Measurements from ENCODE around the gene MAT2B.

MAT2B gene

DNA sequence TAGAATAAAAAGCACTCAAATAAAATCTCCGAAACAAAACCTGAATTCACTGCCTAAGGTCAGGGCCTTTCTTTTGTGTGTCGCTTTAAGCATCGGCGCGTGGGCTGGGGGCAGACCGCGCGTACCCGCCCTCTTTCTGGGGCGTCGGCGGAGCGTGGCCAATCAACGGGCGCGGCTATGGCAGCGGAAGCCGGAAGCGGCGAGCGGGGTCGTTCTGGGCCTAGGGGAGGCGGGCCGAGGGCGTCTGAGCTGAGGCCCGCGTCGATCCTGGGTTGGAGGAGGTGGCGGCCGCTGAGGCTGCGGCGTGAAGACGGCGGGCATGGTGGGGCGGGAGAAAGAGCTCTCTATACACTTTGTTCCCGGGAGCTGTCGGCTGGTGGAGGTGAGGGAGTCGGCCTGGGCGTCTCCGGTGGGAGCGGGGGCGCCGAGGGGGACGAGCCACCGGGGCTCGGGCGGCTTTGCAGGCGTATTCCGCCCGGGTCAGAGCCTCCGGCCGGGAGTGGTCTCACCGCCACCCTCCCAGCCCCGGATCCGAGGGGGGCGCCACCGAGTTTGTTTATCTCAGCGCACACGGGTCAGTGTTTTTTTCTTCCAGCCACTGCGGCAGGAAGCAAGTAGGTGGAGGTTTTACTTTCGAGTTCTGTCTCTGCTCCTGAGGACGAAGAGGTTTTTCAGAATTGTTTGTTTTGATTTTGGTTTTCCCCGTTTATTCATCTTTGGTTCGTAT lies at the start of gene MAT2B:
Gene MAT2B, plus strand, starts transcription at position 252 of the 727 bp plus-strand sequence. Its CDS starts 68 bp downstream, at position 320.
- no peaks in the 10 kb centered on the region for H3K9me3 ChIP-seq (ENCODE audit: low read length)
- H3K36me3 ChIP-seq (ENCODE audit: insufficient read depth, low read length) = peaks cover 6% of the 10 kb centered on the region
- H3K27me3 ChIP-seq (ENCODE audit: insufficient read depth, low read length) = no peaks in the 10 kb centered on the region
- H2AFZ ChIP-seq (ENCODE audit: low read depth, low read length) = peak within 1 kb of the TSS; percentile 70
- H3K4me3 ChIP-seq (ENCODE audit: low read length) = peak within 1 kb of the TSS; percentile 68
- peaks cover 20% of the 10 kb centered on the region for H3K4me1 ChIP-seq (ENCODE audit: insufficient read depth, low read length)

DNA sequence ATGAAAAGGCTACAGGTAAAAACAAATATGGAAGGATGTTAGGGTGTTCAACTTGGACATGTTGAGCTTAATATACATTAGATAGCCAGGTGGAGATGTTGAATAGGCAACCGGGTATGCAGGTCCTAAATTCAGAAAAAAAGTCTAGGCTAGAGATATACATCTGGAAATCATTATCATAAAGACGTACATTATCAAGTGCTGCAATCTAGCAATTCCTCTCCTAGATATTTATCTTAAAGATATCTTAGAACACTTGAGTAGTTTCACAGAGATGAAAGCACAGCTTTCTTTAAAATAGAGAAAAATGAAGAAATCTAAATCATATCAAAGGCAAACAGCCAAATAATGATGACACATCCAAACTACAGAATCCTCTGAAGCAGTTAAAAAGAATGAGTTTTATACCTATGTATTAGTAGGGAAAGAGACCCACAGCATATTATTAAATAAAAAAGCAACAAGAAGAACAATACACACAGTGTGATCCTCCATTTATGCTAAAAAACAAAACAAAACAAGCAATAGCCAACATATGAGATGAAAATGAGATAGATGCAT lies 49.3 kb upstream of the MAT2B start:
- no peak overlapping the region for H3K4me3 ChIP-seq (ENCODE audit: low read length)
- H3K27me3 ChIP-seq (ENCODE audit: insufficient read depth, low read length) = no peaks in the 10 kb centered on the region
- no peak overlapping the region for H2AFZ ChIP-seq (ENCODE audit: low read depth, low read length)
- peaks cover 6% of the 10 kb centered on the region for H3K4me1 ChIP-seq (ENCODE audit: insufficient read depth, low read length)
- peaks cover 2% of the 10 kb centered on the region for H3K9me3 ChIP-seq (ENCODE audit: low read length)
- H3K36me3 ChIP-seq (ENCODE audit: insufficient read depth, low read length) = peaks cover 39% of the 10 kb centered on the region

DNA sequence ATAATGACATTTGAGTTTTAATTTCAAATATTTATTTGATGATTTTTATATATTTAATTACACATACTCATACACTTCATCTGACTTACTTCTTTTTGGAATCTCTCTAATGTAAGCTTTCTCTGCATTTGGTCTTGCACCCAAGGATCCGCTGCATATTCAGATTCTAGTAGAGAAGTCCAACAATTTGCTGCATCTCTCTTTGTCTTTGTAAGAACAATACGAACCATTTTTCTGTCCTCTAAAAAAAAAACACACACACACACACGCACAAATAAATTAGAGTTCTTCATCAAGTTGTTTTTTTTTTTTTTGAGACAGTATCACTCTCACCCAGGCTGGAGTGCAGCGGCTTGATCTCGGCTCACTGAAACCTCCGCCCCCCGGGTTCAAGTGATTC lies 48.6 kb upstream of the MAT2B start:
- peaks cover 2% of the 10 kb centered on the region for H3K9me3 ChIP-seq (ENCODE audit: low read length)
- peaks cover 8% of the 10 kb centered on the region for H3K4me1 ChIP-seq (ENCODE audit: insufficient read depth, low read length)
- H3K27me3 ChIP-seq (ENCODE audit: insufficient read depth, low read length) = no peaks in the 10 kb centered on the region
- H2AFZ ChIP-seq (ENCODE audit: low read depth, low read length) = no peak overlapping the region
- no peak overlapping the region for H3K4me3 ChIP-seq (ENCODE audit: low read length)
- peaks cover 35% of the 10 kb centered on the region for H3K36me3 ChIP-seq (ENCODE audit: insufficient read depth, low read length)

DNA sequence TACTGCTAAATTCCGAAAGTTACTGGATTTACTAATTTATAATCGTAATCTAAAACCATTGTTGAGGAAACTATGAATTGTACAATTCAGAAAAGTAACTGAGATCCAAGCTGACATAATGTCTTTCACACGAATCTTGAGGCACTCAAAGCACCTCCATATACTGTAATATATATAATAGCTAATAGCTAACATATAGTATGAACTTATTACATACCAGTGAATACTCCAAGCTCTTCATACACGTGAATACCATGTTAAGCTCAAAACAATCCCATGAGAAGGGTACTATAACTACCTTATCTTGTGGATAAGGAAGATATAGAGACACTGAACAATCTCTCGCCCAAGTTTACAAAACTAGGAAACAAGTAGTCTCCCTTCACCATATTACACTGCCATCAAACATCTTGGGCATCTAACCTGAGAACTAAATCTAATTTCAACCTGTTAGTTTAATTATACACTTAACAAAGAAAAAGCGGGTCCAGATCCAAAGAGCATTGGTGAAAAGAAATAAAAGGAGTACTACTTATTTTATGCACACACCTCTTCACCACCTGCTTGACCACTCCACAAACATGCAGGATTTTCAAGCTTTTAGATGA lies 46.5 kb upstream of the MAT2B start:
- Histone ChIP-seq H3K27me3 (ENCODE audit: insufficient read depth, low read length) (no peaks in the 10 kb centered on the region), H3K9me3 (ENCODE audit: low read length) (peaks cover 2% of the 10 kb centered on the region), H3K4me3 (ENCODE audit: low read length) (peak overlapping the region; percentile 62), H2AFZ (ENCODE audit: low read depth, low read length) (peak overlapping the region; percentile 50), H3K4me1 (ENCODE audit: insufficient read depth, low read length) (peaks cover 15% of the 10 kb centered on the region), H3K36me3 (ENCODE audit: insufficient read depth, low read length) (peaks cover 22% of the 10 kb centered on the region)

DNA sequence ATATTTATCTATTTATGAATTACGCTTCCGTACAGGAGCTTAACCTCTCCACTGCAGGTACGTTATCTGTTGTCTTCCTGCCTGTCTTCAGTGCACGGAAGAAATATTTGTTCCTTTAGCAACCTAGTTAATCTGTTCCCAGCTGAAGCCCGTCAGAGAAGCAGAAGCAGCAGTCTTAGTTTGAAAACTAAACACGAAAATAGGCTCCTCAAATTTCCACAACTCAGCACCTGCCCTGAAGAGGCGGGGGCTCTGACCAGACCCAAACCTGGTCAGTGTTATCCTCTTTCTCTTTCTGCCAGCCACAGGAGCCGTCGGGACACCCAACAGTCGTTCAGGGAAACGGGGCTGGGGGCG lies 46.0 kb upstream of the MAT2B start:
- Histone ChIP-seq H3K4me3 (ENCODE audit: low read length) (peak overlapping the region; percentile 62), H3K4me1 (ENCODE audit: insufficient read depth, low read length) (peaks cover 15% of the 10 kb centered on the region), H3K36me3 (ENCODE audit: insufficient read depth, low read length) (peaks cover 25% of the 10 kb centered on the region), H2AFZ (ENCODE audit: low read depth, low read length) (peak overlapping the region; percentile 50), H3K27me3 (ENCODE audit: insufficient read depth, low read length) (no peaks in the 10 kb centered on the region), H3K9me3 (ENCODE audit: low read length) (peaks cover 2% of the 10 kb centered on the region)

DNA sequence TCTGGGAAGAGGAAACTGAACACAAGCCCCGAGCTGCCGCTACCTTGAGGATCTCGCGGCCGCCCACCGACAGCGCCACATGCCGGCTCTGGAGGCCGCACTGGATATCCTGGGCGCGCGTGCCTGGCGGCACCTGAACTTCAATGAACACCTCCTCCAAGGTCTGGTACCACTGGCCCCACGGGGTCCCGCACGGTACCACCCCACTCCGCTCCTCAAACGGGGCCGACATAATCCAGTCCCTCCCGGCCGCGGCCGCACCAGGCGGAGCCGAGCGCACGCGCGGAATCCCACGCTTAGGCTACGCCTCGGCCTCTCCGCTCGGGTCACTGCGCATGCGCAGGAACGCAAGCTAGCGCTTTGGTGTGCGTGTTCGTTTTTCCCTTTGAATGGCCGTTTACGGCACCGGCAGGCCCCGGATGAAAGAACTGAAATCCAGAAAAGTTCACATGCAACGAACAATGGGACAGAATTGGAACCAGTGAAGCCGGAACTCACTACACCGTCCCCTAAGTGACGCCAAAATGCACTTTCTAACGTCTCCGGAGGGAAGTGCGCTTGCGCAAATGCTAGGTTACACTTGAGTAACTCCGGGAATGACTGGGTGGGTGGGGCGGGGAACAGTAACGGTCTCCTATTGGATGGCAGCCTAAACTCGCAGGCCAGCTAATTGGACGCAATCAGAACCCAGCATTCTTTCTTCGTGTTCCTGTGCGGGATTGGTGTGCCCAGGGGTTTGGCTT lies 45.4 kb upstream of the MAT2B start, which contains the start of gene NUDCD2:
Gene NUDCD2, minus strand, starts transcription at position 284 of the 743 bp plus-strand sequence. Its CDS starts 52 bp downstream, at position 232.
- H3K27me3 ChIP-seq (ENCODE audit: insufficient read depth, low read length) = no peaks in the 10 kb centered on the region
- H3K4me3 ChIP-seq (ENCODE audit: low read length) = peak within 1 kb of the TSS; percentile 73
- peaks cover 15% of the 10 kb centered on the region for H3K4me1 ChIP-seq (ENCODE audit: insufficient read depth, low read length)
- H3K9me3 ChIP-seq (ENCODE audit: low read length) = peaks cover 2% of the 10 kb centered on the region
- H3K36me3 ChIP-seq (ENCODE audit: insufficient read depth, low read length) = peaks cover 24% of the 10 kb centered on the region
- H2AFZ ChIP-seq (ENCODE audit: low read depth, low read length) = peak within 1 kb of the TSS; percentile 94

DNA sequence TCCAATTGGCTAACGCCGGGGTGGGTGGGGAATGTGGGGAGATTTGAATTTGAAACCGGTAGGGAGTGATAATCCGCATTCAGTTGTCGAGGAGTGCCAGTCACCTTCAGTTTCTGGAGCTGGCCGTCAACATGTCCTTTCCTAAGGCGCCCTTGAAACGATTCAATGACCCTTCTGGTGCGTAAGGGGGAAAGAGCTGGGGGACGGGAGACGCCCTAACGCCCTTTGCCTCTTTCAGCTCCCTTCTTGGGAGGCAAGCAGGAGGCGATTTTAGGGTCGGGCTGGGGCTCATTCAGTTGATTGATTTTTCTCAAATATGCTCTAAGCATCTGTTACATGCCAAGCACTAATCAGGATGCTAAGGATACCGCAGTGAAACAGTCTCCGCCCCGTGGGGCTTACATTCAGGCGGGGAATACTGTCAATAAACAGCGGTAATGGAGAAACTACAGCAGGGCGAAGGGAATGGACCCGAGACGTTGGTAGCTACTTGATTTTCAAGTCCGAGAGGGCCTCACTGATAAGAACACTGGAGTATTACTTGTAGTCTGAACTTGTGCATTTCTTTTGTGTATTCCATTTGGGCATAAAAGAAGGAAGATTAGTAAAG lies 44.8 kb upstream of the MAT2B start, which contains the start of gene HMMR:
Gene HMMR, plus strand, starts transcription at position 71 of the 610 bp plus-strand sequence. Its CDS starts 61 bp downstream, at position 132.
- no peaks in the 10 kb centered on the region for H3K9me3 ChIP-seq (ENCODE audit: low read length)

DNA sequence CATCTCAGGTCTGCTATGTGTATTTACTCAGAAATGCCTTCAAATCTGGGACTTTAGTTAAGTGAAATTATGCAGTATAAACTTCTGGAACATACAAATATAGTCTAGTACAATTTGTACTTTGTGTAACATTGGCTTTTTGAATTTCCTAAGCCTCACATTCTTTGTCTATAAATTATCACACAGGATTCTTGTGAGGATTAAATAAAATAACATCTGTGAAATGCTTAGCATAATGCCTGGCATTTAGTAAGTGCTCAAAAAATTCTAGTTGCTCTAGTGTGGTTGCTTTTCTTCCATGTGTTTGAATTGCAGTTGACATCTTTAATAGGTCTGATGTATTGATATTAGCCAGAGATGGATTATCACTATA lies 42.4 kb upstream of the MAT2B start:
- peaks cover 15% of the 10 kb centered on the region for H3K4me1 ChIP-seq (ENCODE audit: insufficient read depth, low read length)
- H3K4me3 ChIP-seq (ENCODE audit: low read length) = no peak overlapping the region
- no peaks in the 10 kb centered on the region for H3K9me3 ChIP-seq (ENCODE audit: low read length)
- no peak overlapping the region for H2AFZ ChIP-seq (ENCODE audit: low read depth, low read length)
- peaks cover 17% of the 10 kb centered on the region for H3K36me3 ChIP-seq (ENCODE audit: insufficient read depth, low read length)
- H3K27me3 ChIP-seq (ENCODE audit: insufficient read depth, low read length) = no peaks in the 10 kb centered on the region

More for the DNA sequence above, 44.8 kb upstream of the MAT2B start, which contains the start of gene HMMR:
- Histone ChIP-seq H3K4me1 (ENCODE audit: insufficient read depth, low read length) (peaks cover 15% of the 10 kb centered on the region), H3K4me3 (ENCODE audit: low read length) (peak within 1 kb of the TSS; percentile 73), H2AFZ (ENCODE audit: low read depth, low read length) (peak within 1 kb of the TSS; percentile 94), H3K27me3 (ENCODE audit: insufficient read depth, low read length) (no peaks in the 10 kb centered on the region), H3K36me3 (ENCODE audit: insufficient read depth, low read length) (peaks cover 21% of the 10 kb centered on the region)

DNA sequence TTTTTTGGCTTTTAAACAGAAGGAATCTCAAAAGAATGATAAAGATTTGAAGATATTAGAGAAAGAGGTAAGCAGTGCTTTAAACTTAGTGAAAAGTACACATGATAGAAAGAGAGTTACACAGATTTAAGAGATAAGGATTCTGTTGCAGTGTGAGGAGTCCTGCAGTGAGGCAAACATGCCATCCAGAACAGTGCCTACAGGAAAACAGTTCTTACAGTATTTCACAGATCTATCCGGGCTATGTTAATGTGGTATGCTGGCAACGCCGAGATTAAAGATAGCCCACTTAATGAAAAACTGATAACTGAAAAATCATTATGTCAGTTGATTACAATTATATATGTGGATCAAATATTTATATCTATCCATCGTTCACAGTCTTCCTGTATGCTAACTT lies 37.7 kb upstream of the MAT2B start:
- Histone ChIP-seq H3K36me3 (ENCODE audit: insufficient read depth, low read length) (peaks cover 51% of the 10 kb centered on the region), H3K4me3 (ENCODE audit: low read length) (no peak overlapping the region), H3K27me3 (ENCODE audit: insufficient read depth, low read length) (no peaks in the 10 kb centered on the region), H2AFZ (ENCODE audit: low read depth, low read length) (no peak overlapping the region), H3K4me1 (ENCODE audit: insufficient read depth, low read length) (no peaks in the 10 kb centered on the region), H3K9me3 (ENCODE audit: low read length) (no peaks in the 10 kb centered on the region)

DNA sequence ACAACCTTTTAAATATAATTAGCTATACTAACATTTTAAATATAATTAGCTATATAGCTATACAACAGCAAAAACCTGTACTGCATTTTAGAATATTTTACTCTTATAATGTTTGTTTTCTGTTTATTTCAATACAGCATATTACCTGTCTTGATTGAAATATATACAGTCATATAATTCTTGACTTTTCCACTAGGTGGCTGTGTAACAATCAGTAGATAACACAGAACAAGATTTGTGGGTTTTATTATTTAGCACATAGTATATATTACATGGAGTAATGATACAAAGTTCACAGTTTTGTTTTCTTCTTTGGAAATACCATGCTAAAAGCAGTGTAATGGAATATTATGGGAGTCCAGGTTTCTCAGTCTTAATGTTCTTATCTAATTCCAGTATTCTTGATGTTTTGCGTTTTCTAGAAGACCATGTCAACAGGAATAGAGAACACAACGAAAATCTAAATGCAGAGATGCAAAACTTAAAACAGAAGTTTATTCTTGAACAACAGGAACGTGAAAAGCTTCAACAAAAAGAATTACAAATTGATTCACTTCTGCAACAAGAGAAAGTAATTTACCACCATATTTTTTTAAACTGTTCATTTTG lies 31.7 kb upstream of the MAT2B start:
- no peaks in the 10 kb centered on the region for H3K9me3 ChIP-seq (ENCODE audit: low read length)
- no peaks in the 10 kb centered on the region for H3K27me3 ChIP-seq (ENCODE audit: insufficient read depth, low read length)
- peaks cover 76% of the 10 kb centered on the region for H3K36me3 ChIP-seq (ENCODE audit: insufficient read depth, low read length)
- no peaks in the 10 kb centered on the region for H3K4me1 ChIP-seq (ENCODE audit: insufficient read depth, low read length)
- no peak overlapping the region for H2AFZ ChIP-seq (ENCODE audit: low read depth, low read length)
- H3K4me3 ChIP-seq (ENCODE audit: low read length) = no peak overlapping the region

DNA sequence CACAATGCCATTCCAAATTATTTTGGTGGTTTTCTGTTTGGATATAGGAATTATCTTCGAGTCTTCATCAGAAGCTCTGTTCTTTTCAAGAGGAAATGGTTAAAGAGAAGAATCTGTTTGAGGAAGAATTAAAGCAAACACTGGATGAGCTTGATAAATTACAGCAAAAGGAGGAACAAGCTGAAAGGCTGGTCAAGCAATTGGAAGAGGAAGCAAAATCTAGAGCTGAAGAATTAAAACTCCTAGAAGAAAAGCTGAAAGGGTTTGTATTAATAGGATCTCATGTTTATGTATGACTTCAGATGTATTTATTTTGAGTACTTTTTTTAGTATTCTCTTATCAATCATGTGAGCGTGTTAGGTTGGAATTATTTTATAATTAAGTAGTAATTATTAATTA lies 30.0 kb upstream of the MAT2B start:
- no peak overlapping the region for H2AFZ ChIP-seq (ENCODE audit: low read depth, low read length)
- H3K9me3 ChIP-seq (ENCODE audit: low read length) = no peaks in the 10 kb centered on the region
- H3K36me3 ChIP-seq (ENCODE audit: insufficient read depth, low read length) = peaks cover 84% of the 10 kb centered on the region
- H3K4me3 ChIP-seq (ENCODE audit: low read length) = no peak overlapping the region
- no peaks in the 10 kb centered on the region for H3K27me3 ChIP-seq (ENCODE audit: insufficient read depth, low read length)
- no peaks in the 10 kb centered on the region for H3K4me1 ChIP-seq (ENCODE audit: insufficient read depth, low read length)

Data from neuron (in vitro differentiated cells).